T-helper 1 cell treated with Interleukin-12 subunit alpha and Interleukin-12 subunit beta and Interleukin-4 antibody, amounts not matched to agents 30 μg/mL and 1 μg/mL, for 36 hours (primary cell): ENCODE results near the gene HOXA2.

Source experiments
- H3K27ac Mint-ChIP-seq: one replicate; pipeline ENCODE4 v1.8.0; 2021; ENCODE audit warnings: mild to moderate bottlenecking, mixed read lengths
- H3K27me3 Mint-ChIP-seq: one replicate; pipeline ENCODE4 v1.8.0; 2021; ENCODE audit warnings: low read depth, mixed read lengths
- H3K36me3 Mint-ChIP-seq: one replicate; pipeline ENCODE4 v1.8.0; 2021; ENCODE audit warnings: low read depth, mixed read lengths
- H3K4me1 Mint-ChIP-seq: one replicate; pipeline ENCODE4 v1.8.0; 2021; ENCODE audit warnings: low read depth, mixed read lengths
- H3K4me3 Mint-ChIP-seq: one replicate; pipeline ENCODE4 v1.8.0; 2021; ENCODE audit warnings: mild to moderate bottlenecking, moderate library complexity, mixed read lengths
- H3K9me3 Mint-ChIP-seq: one replicate; pipeline ENCODE4 v1.8.0; 2021; ENCODE audit warnings: mixed read lengths

Gene HOXA2

DNA sequence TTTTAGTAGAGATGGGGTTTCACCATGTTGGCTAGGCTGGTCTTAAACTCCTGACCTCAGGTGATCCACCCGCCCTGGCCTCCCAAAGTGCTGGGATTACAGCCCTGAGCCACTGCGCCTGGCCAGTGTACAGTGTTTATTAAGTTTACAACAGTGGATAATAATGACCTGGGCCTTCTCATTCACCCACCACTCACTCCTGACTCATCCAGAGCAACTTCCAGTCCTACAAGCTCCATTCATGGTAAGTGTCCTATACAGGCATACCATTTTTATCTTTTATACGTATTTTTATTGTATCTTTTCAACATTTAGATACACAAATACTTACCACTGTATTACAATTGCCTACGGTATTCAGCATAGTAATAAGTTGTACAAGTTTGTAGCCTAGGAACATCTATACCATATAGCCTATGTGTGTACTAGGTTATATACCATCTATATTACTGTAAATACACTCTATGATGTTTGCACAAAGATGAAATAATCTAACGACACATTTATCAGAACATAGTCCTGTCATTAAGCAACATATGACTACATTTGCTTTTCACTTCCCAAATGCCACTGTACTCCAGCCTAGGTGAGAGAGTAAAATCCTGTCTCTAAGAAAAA is 23.8 kb downstream of the HOXA2 start:
- Mint-ChIP-seq H3K4me1 (peaks cover 5% of the 10 kb centered on the region), H3K27ac (no peak overlapping the region), H3K9me3 (no peaks in the 10 kb centered on the region), H3K36me3 (no peaks in the 10 kb centered on the region), H3K27me3 (peaks cover 5% of the 10 kb centered on the region), H3K4me3 (no peak overlapping the region)

DNA sequence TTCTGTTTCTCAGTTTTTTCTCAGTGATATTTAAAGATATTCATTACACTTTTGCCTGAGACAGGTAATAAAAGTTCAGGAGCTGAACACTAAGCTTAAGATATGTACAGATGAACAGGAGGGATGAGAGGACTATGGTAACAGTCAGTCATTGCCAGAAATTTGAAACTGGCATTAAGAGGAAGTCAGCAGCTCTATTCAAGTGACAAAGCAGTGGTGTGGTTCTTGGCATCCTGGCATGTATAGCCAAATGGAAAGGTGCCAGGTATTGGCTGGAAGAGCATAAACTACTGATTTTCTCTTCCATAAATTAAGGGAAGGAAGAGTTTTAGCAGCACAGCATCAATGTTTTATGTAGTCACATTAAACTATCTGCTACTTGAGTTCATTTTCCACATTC is 29.4 kb downstream of the HOXA2 start:
- Mint-ChIP-seq H3K4me1 (no peaks in the 10 kb centered on the region), H3K36me3 (no peaks in the 10 kb centered on the region), H3K4me3 (no peak overlapping the region), H3K9me3 (no peaks in the 10 kb centered on the region), H3K27ac (no peak overlapping the region), H3K27me3 (no peaks in the 10 kb centered on the region)

DNA sequence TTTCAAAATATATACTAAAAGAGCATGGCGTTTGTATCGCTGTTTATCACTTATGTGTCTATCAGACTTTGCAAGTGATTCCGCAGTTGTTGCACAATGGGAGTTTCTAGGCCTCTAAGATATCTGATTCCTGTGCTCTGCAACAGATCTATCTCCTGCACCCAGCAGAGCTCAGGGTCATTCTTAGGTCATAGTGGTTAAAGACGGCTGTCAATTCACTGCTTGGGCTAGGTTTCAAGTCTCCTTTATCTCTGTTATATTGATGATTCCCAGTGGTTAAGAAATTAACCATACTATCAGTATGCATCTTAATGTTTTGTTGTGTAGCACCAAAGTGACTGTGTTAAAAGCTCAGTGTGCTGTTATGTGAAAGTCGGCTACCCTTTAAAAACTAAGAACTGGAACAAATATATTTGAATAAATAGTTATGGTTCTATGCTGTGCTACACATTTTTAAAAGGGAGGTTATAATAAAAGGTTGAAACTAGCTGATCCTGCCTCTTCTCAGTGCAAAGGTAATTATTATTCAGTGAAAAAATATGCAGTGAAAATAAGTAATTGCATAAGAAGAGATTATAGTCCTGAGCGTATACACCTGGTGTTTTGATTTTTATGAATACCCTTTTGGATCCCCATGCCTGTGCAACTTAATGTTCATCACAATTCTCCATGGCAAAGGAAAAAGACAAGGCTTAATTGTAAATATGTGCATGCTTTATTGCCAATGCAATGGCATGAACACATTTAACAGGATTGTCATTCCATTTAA is 30.7 kb downstream of the HOXA2 start:
- no peaks in the 10 kb centered on the region for H3K36me3 Mint-ChIP-seq
- no peaks in the 10 kb centered on the region for H3K27me3 Mint-ChIP-seq
- H3K4me1 Mint-ChIP-seq: no peaks in the 10 kb centered on the region
- no peaks in the 10 kb centered on the region for H3K9me3 Mint-ChIP-seq
- H3K4me3 Mint-ChIP-seq: no peak overlapping the region
- H3K27ac Mint-ChIP-seq: no peak overlapping the region

DNA sequence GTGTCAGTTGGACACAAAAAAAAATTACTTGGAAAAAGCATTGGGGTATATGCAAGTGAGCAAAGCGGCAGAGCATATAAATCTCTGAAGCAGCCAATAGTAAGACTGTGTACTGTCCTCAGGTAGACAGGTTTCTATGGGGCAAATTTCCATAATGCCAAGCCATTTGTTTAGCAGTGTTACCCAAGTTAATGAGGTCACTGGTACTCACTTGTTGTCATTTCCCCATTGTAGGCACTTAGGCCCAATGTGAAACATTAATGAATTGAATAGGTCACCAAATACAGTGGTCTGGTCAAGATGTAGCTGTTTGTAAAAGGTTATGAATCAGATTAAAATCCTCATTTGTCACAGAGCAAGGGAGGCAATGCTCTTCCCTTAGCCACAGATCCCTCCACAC is 34.2 kb downstream of the HOXA2 start:
- no peak overlapping the region for H3K27ac Mint-ChIP-seq
- no peaks in the 10 kb centered on the region for H3K27me3 Mint-ChIP-seq
- no peak overlapping the region for H3K4me3 Mint-ChIP-seq
- H3K36me3 Mint-ChIP-seq: no peaks in the 10 kb centered on the region
- no peaks in the 10 kb centered on the region for H3K9me3 Mint-ChIP-seq
- H3K4me1 Mint-ChIP-seq: no peaks in the 10 kb centered on the region

DNA sequence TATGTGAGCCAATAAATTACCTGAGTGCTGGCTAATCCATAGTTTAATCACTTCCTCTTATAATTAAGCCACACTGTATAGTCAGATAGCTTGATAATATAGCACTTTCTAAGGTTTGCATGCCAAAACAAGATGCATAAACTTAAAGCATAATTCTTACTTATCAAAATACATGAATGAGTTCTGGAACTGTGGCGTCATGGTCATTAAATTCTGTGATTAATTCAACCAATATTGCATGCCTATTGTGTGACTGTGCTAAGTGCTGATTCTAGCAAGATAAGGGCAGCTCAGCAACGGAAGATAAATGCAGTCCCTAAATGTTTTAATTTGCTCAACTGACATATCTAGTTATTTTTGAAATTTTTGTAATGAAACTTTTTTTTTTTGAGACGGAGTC is 36.3 kb downstream of the HOXA2 start:
- Mint-ChIP-seq H3K9me3 (no peaks in the 10 kb centered on the region), H3K36me3 (no peaks in the 10 kb centered on the region), H3K27ac (no peak overlapping the region), H3K4me1 (no peaks in the 10 kb centered on the region), H3K4me3 (no peak overlapping the region), H3K27me3 (peaks cover under 1% of the 10 kb centered on the region)

DNA sequence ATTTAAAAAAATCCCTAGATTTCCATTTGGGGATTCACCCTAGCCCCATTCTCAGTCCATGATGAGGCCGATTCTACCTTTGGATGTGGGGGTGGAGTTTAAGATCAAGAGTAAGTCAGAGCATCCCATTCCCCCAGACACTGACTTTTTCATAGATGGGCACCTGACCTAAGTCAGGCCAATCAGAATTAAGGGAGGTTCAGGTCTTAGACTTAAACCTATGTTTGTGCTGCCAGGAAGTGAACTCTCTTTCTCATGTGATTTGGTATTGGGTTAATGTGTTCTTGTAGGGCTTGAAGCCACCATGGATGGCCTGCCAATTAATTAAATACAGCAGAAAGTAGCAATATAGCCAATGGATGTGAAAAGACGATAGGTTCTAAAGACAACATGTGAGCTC is 36.8 kb downstream of the HOXA2 start:
- peaks cover 4% of the 10 kb centered on the region for H3K27me3 Mint-ChIP-seq
- H3K4me1 Mint-ChIP-seq: no peaks in the 10 kb centered on the region
- H3K27ac Mint-ChIP-seq: no peak overlapping the region
- no peaks in the 10 kb centered on the region for H3K36me3 Mint-ChIP-seq
- no peaks in the 10 kb centered on the region for H3K9me3 Mint-ChIP-seq
- H3K4me3 Mint-ChIP-seq: no peak overlapping the region

DNA sequence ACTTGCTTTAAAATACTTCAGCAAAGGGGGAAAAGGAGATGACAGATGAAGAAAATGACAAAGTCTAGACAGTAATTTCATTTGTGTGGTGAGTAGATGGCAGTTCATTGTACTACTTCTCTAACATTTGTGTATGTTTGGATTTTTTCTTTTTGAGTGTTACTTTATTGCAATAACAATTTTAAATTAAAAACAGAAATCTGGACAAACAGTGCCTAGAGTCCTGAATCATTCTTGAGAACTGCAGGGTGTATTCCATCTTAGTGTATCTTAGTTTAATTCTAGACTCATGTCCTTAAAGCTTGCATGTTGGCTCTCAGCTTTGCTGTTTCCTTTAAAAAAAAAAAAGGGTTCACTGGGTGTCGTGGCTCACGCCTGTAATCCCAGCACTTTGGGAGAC is 37.8 kb downstream of the HOXA2 start:
- H3K27me3 Mint-ChIP-seq: peaks cover 12% of the 10 kb centered on the region

DNA sequence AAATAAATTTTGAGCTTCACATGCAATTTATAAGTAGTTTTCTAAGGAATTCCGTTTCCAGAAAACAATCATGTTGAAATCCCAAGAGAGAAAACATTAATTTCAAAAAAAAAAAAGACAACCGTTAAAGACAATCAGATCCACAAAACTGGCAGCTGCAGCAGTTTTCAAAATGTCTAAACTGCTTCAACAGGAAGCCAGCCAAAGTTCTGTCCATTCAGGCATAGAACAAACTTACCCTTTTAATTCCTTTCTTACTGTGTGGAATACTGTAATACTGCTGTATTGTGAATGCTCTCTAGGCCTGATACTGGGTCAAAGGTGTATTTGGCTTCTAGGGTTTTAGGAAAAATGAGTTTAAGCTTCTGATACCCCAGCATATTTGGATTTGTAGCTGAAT is 38.3 kb downstream of the HOXA2 start:
- Mint-ChIP-seq H3K36me3 (no peaks in the 10 kb centered on the region), H3K27ac (no peak overlapping the region), H3K27me3 (peaks cover 12% of the 10 kb centered on the region), H3K4me3 (no peak overlapping the region), H3K4me1 (no peaks in the 10 kb centered on the region), H3K9me3 (no peaks in the 10 kb centered on the region)

More for the DNA sequence above, 37.8 kb downstream of the HOXA2 start:
- H3K4me3 Mint-ChIP-seq: no peak overlapping the region
- H3K9me3 Mint-ChIP-seq: no peaks in the 10 kb centered on the region
- H3K4me1 Mint-ChIP-seq: no peaks in the 10 kb centered on the region
- H3K36me3 Mint-ChIP-seq: no peaks in the 10 kb centered on the region
- no peak overlapping the region for H3K27ac Mint-ChIP-seq

DNA sequence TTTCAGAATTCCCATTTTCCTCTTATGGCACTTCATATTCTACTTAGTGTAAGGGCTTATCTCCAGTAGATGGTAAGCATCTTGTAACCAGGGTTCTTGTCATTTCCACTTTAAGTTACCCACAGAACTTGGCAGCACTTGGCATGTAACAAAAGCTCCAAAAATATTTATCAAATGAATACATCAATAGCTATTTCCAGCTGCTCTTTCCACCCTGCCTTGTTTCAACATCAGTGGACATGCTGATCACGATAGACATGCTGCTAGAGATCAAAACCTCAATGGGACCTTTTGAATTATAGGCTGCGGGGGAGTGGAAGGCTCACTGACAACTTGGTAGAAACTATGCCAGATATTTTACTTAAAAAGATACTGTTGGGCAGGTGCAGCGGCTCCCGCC is 39.5 kb downstream of the HOXA2 start:
- H3K9me3 Mint-ChIP-seq: no peaks in the 10 kb centered on the region
- H3K27me3 Mint-ChIP-seq: peaks cover 12% of the 10 kb centered on the region
- H3K27ac Mint-ChIP-seq: no peak overlapping the region
- H3K36me3 Mint-ChIP-seq: no peaks in the 10 kb centered on the region
- H3K4me1 Mint-ChIP-seq: no peaks in the 10 kb centered on the region
- no peak overlapping the region for H3K4me3 Mint-ChIP-seq

DNA sequence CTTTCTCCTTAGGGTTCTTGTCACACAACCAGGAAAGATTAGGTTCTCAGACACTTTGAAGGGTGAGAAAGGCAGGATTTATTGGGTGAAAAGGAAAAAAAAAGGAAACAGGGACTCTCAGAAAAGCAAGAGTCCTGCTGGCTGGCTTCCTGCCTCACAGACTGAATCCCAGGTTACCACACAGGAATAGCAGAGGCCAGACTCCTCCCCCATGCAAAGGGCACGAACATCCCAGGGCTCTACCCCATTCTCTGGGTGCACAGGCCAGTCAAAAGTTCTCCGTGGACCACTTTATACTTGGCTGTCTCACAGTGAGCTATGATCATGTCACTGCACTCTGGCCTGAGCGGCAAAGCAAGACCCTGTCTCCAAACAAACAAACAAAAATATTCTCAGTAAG is 49.3 kb downstream of the HOXA2 start:
- Mint-ChIP-seq H3K36me3 (no peaks in the 10 kb centered on the region), H3K27me3 (no peaks in the 10 kb centered on the region), H3K4me1 (no peaks in the 10 kb centered on the region), H3K4me3 (no peak overlapping the region), H3K27ac (no peak overlapping the region), H3K9me3 (no peaks in the 10 kb centered on the region)

DNA sequence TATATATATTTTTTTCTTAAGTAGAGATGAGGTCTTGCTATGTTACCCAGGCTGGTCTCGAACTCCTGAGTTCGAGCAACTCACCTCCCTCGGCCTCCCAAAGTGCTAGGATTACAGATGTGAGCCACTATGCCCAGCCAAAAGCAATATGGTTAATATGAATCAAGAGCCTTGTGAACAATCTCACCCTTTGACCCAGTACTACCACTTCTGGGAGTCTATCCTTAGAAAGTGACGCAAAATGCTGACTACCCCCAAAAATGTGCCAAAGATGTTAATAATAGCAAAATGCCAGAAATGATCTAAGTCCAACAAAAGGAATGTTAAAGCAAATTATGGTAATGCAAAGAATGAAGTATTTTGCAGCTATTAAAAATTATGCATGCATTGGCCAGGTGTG is 51.0 kb downstream of the HOXA2 start:
- Mint-ChIP-seq H3K4me1 (no peaks in the 10 kb centered on the region), H3K27ac (no peak overlapping the region), H3K27me3 (no peaks in the 10 kb centered on the region), H3K36me3 (no peaks in the 10 kb centered on the region), H3K9me3 (no peaks in the 10 kb centered on the region), H3K4me3 (no peak overlapping the region)
